Esophagus (tissue), 2 donors: Measurements from ENCODE around the gene UPB1. TPM values are rescaled to one million over a fixed set of nuclear protein-coding genes. Genes with fewer than 3 reads are reported as not detected.
"Not testable (repeated sequence)": the region's sequence is repeated elsewhere in the genome, so short reads cannot be mapped to it uniquely, and the experiment has no call there.

Source experiments
- H3K27ac ChIP-seq, 2 donors: one replicate each; pipeline ENCODE4 v1.5.1; 2013; ENCODE audit warnings: low read depth in 2 of 2, mild to moderate bottlenecking in 2 of 2, inconsistent platforms in 1 of 2, low read length in 1 of 2, moderate library complexity in 1 of 2
- H3K27me3 ChIP-seq, 2 donors: one replicate each; pipeline ENCODE4 v1.6.1; 2013; ENCODE audit warnings: low read length in 2 of 2, control low read depth in 1 of 2, mild to moderate bottlenecking in 1 of 2; ENCODE audit not compliant: insufficient read depth in 2 of 2, control insufficient read depth in 1 of 2
- H3K36me3 ChIP-seq, 2 donors: one replicate each; pipeline ENCODE4 v1.6.1; 2013; ENCODE audit warnings: low read length in 1 of 2; ENCODE audit not compliant: control insufficient read depth in 2 of 2, insufficient read depth in 2 of 2
- H3K4me1 ChIP-seq, 2 donors: one replicate each; pipeline ENCODE4 v1.6.1; 2013; ENCODE audit warnings: low read length in 1 of 2; ENCODE audit not compliant: control insufficient read depth in 2 of 2, insufficient read depth in 2 of 2
- H3K4me3 ChIP-seq, 2 donors: one replicate each; pipeline ENCODE4 v1.5.1; 2013; ENCODE audit warnings: low read length in 2 of 2, mild to moderate bottlenecking in 2 of 2, low read depth in 1 of 2, moderate library complexity in 1 of 2
- H3K9me3 ChIP-seq, 2 donors: one replicate each; pipeline ENCODE4 v1.6.1; 2013; ENCODE audit warnings: mild to moderate bottlenecking in 2 of 2, low read depth in 1 of 2, low read length in 1 of 2, moderate library complexity in 1 of 2; ENCODE audit not compliant: control insufficient read depth in 2 of 2, insufficient read depth in 1 of 2
- WGBS, 2 donors: extraction: QIAGEN DNeasy Blood & Tissue Kit; methylation state at CpG; one replicate each; pipeline ENCODE4 v1.1.7; 2013; 5-methylcytosine and 5-hydroxymethylcytosine counted together
- polyA plus RNA-seq, 2 donors: library from polyadenylated mRNA; stranded (reverse); fragments of 200-250 nt; gene quantifications; one replicate each; pipeline ENCODE4 v1.2.3, GENCODE V29; 2013
- donor health status: healthy with polysubstance abuse.
- donor health status: Bipolar disorder and iron deficiency.

Gene UPB1
- polyA plus RNA-seq, 2 donors, result 0.04 to 0.06 TPM

- Histone ChIP-seq H3K36me3 (no peaks in the 10 kb centered on the region), H3K9me3 (no peaks in the 10 kb centered on the region), H3K4me1 (no peaks in the 10 kb centered on the region), H3K27me3 (no peaks in the 10 kb centered on the region), H3K27ac (no peak overlapping the region), H3K4me3 (no peak overlapping the region)
- 72 to 83% methylated on average over 5 of the region's 5 CpGs for WGBS, 2 donors
These were observed 20.4 kb upstream of the UPB1 start for GRCh38 chr22:24474649-24475255.

DNA sequence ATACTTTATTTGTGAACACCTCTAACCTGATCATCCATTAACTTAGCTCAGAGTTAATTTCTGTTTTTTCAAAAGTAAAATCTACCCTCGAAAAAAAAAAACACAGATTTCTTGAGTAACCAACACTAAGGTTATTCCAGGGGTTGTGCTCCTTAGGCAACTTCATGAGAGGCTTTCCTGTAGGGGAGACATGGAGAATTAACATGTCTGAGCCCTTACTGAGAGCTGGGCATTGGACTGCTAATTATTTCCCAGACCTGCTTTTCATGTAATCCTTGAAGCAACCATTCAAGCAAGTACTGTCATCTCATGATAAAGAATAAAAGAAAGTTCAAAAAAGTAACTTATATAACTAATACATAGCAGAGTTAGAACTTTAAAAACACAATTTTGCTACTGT lies 13.5 kb upstream of the UPB1 start:
- H3K9me3 ChIP-seq, result no peaks in the 10 kb centered on the region
- no peaks in the 10 kb centered on the region for H3K36me3 ChIP-seq
- H3K4me3 ChIP-seq, result no peak overlapping the region
- H3K27ac ChIP-seq, result no peak overlapping the region
- 69 to 70% methylated on average over 1 of the region's 1 CpG for WGBS, 2 donors
- H3K4me1 ChIP-seq, result no peaks in the 10 kb centered on the region
- no peaks in the 10 kb centered on the region for H3K27me3 ChIP-seq

DNA sequence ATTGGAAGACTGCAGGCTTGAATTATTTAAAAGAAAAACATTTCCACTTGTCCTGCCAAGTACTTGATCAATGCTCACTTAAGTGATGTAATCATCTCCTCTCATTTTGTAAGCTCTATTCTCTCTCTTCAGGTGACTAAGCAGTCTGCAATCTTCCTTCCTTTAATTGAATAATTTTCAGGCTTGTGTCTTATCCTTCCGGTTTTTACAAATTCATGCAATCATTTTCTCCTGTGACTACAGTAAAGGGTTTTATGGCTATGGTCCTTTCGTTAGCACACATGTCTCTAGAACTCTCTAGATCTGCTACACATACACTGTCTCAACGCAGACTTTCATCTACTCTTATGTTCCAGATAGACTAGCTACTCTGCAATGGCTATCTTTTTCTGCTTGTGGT lies 12.6 kb upstream of the UPB1 start:
- H3K27me3 ChIP-seq, result no peaks in the 10 kb centered on the region
- no peaks in the 10 kb centered on the region for H3K4me1 ChIP-seq
- WGBS, 2 donors, result 29 to 32% methylated on average over 3 of the region's 3 CpGs
- H3K9me3 ChIP-seq, result no peaks in the 10 kb centered on the region
- H3K36me3 ChIP-seq, result no peaks in the 10 kb centered on the region
- H3K4me3 ChIP-seq, result no peak overlapping the region
- H3K27ac ChIP-seq, result no peak overlapping the region

GRCh38 chr22:24482998-24483397 lies 12.1 kb upstream of the UPB1 start:
- H3K27ac ChIP-seq, result no peak overlapping the region
- H3K27me3 ChIP-seq, result no peaks in the 10 kb centered on the region
- no peak overlapping the region for H3K4me3 ChIP-seq
- 40 to 59% methylated on average over 2 of the region's 2 CpGs for WGBS, 2 donors
- no peaks in the 10 kb centered on the region for H3K4me1 ChIP-seq
- no peaks in the 10 kb centered on the region for H3K9me3 ChIP-seq
- H3K36me3 ChIP-seq, result no peaks in the 10 kb centered on the region

- 76 to 84% methylated on average over 5 of the region's 5 CpGs for WGBS, 2 donors
- no peaks in the 10 kb centered on the region for H3K36me3 ChIP-seq
- no peak overlapping the region for H3K27ac ChIP-seq
- no peaks in the 10 kb centered on the region for H3K9me3 ChIP-seq
- no peaks in the 10 kb centered on the region for H3K4me1 ChIP-seq
- H3K27me3 ChIP-seq, result no peaks in the 10 kb centered on the region
- H3K4me3 ChIP-seq, result no peak overlapping the region
These were observed 11.1 kb upstream of the UPB1 start for GRCh38 chr22:24483976-24484545.

GRCh38 chr22:24485170-24485569 lies 10.0 kb upstream of the UPB1 start:
- no peaks in the 10 kb centered on the region for H3K4me1 ChIP-seq
- 88 to 91% methylated on average over 4 of the region's 4 CpGs for WGBS, 2 donors
- no peak overlapping the region for H3K27ac ChIP-seq
- no peak overlapping the region for H3K4me3 ChIP-seq
- no peaks in the 10 kb centered on the region for H3K9me3 ChIP-seq
- no peaks in the 10 kb centered on the region for H3K36me3 ChIP-seq
- no peaks in the 10 kb centered on the region for H3K27me3 ChIP-seq

- H3K27ac ChIP-seq, result no peak overlapping the region
- WGBS, 2 donors, result 59 to 66% methylated on average over 3 of the region's 3 CpGs
- no peak overlapping the region for H3K4me3 ChIP-seq
These were observed 9.5 kb upstream of the UPB1 start for GRCh38 chr22:24485608-24486007.

GRCh38 chr22:24486501-24486921 lies 8.6 kb upstream of the UPB1 start:
- Histone ChIP-seq H3K4me3 (no peak overlapping the region), H3K9me3 (no peaks in the 10 kb centered on the region), H3K4me1 (no peaks in the 10 kb centered on the region), H3K36me3 (no peaks in the 10 kb centered on the region), H3K27me3 (no peaks in the 10 kb centered on the region), H3K27ac (no peak overlapping the region)
- 52 to 61% methylated on average over 2 of the region's 2 CpGs for WGBS, 2 donors

More at GRCh38 chr22:24485608-24486007, 9.5 kb upstream of the UPB1 start:
- no peaks in the 10 kb centered on the region for H3K9me3 ChIP-seq
- H3K27me3 ChIP-seq, result no peaks in the 10 kb centered on the region
- H3K4me1 ChIP-seq, result no peaks in the 10 kb centered on the region
- H3K36me3 ChIP-seq, result no peaks in the 10 kb centered on the region

DNA sequence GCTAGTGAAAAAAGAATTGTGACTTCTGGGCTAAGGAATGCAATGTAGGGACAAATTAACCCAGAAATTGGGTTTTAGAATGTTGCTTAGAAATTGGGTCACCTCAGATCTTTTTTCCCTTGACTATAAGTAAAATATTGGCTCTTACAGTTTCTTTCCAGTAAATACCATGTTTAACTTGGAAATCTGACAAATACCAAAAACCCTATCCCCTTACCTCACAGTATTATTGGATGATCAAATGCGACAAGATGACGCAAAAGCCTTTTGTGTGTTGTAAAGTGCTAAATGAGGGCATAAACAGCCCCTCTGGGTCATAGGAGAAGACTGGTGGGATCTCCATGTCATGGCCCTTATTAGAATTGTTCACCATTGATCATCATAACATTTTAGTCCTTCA lies 6.1 kb upstream of the UPB1 start:
- no peaks in the 10 kb centered on the region for H3K36me3 ChIP-seq
- no peak overlapping the region for H3K4me3 ChIP-seq
- 48 to 70% methylated on average over 2 of the region's 2 CpGs for WGBS, 2 donors

DNA sequence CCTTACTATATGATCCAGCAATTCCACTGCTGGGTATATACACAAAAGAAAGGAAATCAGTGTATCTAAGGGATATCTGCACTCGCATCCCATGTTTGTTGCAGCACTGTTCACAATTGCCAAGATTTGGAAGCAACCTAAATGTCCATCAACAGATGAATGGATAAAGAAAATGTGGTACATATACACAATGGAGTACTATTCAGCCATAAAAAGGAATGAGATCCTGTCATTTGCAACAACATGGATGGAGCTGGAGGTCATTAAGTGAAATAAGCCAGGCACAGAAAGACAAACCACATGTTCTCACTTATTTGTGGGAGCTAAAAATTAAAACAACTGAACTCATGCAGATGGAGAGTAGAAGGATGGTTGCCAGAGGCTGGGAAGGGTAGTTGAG lies 5.7 kb upstream of the UPB1 start:
- H3K4me1 ChIP-seq, H3K4me3 ChIP-seq, H3K27me3 ChIP-seq, H3K36me3 ChIP-seq, H3K9me3 ChIP-seq, H3K27ac ChIP-seq: not testable (repeated sequence)
- WGBS, 2 donors, result 93 to 98% methylated on average over 1 of the region's 1 CpG

More for the DNA sequence above, 6.1 kb upstream of the UPB1 start:
- Histone ChIP-seq H3K9me3 (no peaks in the 10 kb centered on the region), H3K4me1 (no peaks in the 10 kb centered on the region), H3K27ac (no peak overlapping the region), H3K27me3 (peaks cover 0 to 3% of the 10 kb centered on the region in 2 donors)
